ENCODE data around the gene BAIAP3.

BAIAP3 gene

GRCh38 chr16:1319041-1319440 is 14.4 kb upstream of the BAIAP3 start:
- in situ Hi-C loops (cut with MboI; ENCODE audit: low pct_unique_long_range_greater_than_20kb, low sequenced_read_pairs, unreplicated experiment) = no loop called here
- DNase-seq (ENCODE audit: low spot score) = no peak

GRCh38 chr16:1320097-1320496 is 13.3 kb upstream of the BAIAP3 start:
- in situ Hi-C loops (cut with MboI; ENCODE audit: low pct_unique_long_range_greater_than_20kb, low sequenced_read_pairs, unreplicated experiment) = no loop called here
- TF ChIP-seq CTCF (IDR thresholded peaks at IDR 0.05; ENCODE audit: extremely low read depth, insufficient read depth, missing control alignments) = no peak
- DNase-seq (ENCODE audit: low spot score) = no peak

More at GRCh38 chr16:1319041-1319440, 14.4 kb upstream of the BAIAP3 start:
- no peak for TF ChIP-seq CTCF (IDR thresholded peaks at IDR 0.05; ENCODE audit: extremely low read depth, insufficient read depth, missing control alignments)

- in situ Hi-C loops (cut with MboI; ENCODE audit: low pct_unique_long_range_greater_than_20kb, low sequenced_read_pairs, unreplicated experiment) = no loop called here
- no peak for TF ChIP-seq CTCF (IDR thresholded peaks at IDR 0.05; ENCODE audit: extremely low read depth, insufficient read depth, missing control alignments)
Measured at GRCh38 chr16:1320658-1321240, 12.7 kb upstream of the BAIAP3 start.

GRCh38 chr16:1322407-1322806 is 11.0 kb upstream of the BAIAP3 start:
- DNase-seq (ENCODE audit: low spot score) = no peak
- in situ Hi-C loops (cut with MboI; ENCODE audit: low pct_unique_long_range_greater_than_20kb, low sequenced_read_pairs, unreplicated experiment) = no loop called here
- no peak for TF ChIP-seq CTCF (IDR thresholded peaks at IDR 0.05; ENCODE audit: extremely low read depth, insufficient read depth, missing control alignments)

More at GRCh38 chr16:1320658-1321240, 12.7 kb upstream of the BAIAP3 start:
- no peak for DNase-seq (ENCODE audit: low spot score)

- no peak for TF ChIP-seq CTCF (IDR thresholded peaks at IDR 0.05; ENCODE audit: extremely low read depth, insufficient read depth, missing control alignments)
- in situ Hi-C loops (cut with MboI; ENCODE audit: low pct_unique_long_range_greater_than_20kb, low sequenced_read_pairs, unreplicated experiment) = no loop called here
- DNase-seq (ENCODE audit: low spot score) = no peak
Measured at GRCh38 chr16:1323296-1324239, 9.9 kb upstream of the BAIAP3 start.

GRCh38 chr16:1324286-1324826 is 9.1 kb upstream of the BAIAP3 start:
- no peak for DNase-seq (ENCODE audit: low spot score)
- no peak for TF ChIP-seq CTCF (IDR thresholded peaks at IDR 0.05; ENCODE audit: extremely low read depth, insufficient read depth, missing control alignments)
- in situ Hi-C loops (cut with MboI; ENCODE audit: low pct_unique_long_range_greater_than_20kb, low sequenced_read_pairs, unreplicated experiment) = no loop called here
